GM12891 (cell line): Measurements from ENCODE around the gene ZNF648.

Source experiments
- POLR2A ChIP-seq: IDR thresholded peaks from 2 replicates; pipeline ENCODE4 v1.6.1; 2011; ENCODE audit warnings: low read depth, low read length, control low read depth
- POLR2AphosphoS5 ChIP-seq: IDR thresholded peaks from 2 replicates; pipeline ENCODE4 v1.6.1; 2011; ENCODE audit warnings: low read depth, low read length, control low read depth
- TAF1 ChIP-seq: IDR thresholded peaks from 2 replicates; pipeline ENCODE4 v1.6.1; 2011; ENCODE audit warnings: low read depth, low read length, control low read depth

GRCh38 chr1:182062223-182062622, 711 bp upstream of the ZNF648 start:
- TF ChIP-seq POLR2A = no peak
- TF ChIP-seq TAF1 = no peak
- no peak for TF ChIP-seq POLR2AphosphoS5
